Endothelial cell of umbilical vein (primary cell): ENCODE measurements around the gene SYCP3. TPM values are rescaled to one million over a fixed set of nuclear protein-coding genes. Genes with fewer than 3 reads are reported as not detected.

Experiments used
- BruUV-seq: library from RNA; stranded (reverse); fragments of 400-500 nt; replicated peaks from 2 replicates; lab custom pipeline; 2021; lab: Mats Ljungman, UMichigan
- CTCF ChIA-PET: fragments of 300-600, 350-600 bp; sonication (Branson Sonifier 250); formaldehyde crosslinking; loops from one replicate; lab custom pipeline; 2021; ENCODE audit warnings: antibody characterized with exemption, inconsistent platforms; lab: Charles Lee
- POLR2A ChIA-PET: fragments of 300-600, 350-600 bp; sonication (Branson Sonifier 250); formaldehyde crosslinking; loops from one replicate; lab custom pipeline; 2021; ENCODE audit warnings: antibody characterized with exemption, inconsistent platforms; lab: Charles Lee
- DNase-seq: peaks from one replicate; pipeline ENCODE4 v3.0.0-alpha.2; 2011; ENCODE audit warnings: low read depth, low spot score
- FAIRE-seq: peaks from 2 replicates; lab custom pipeline; 2011; peaks lifted over from hg19 to GRCh38; lab: Jason Lieb, UNC
- H2AFZ ChIP-seq: 2 replicates; pipeline ENCODE4 v1.6.0; 2012; ENCODE audit warnings: low read depth, low read length, control low read depth, inconsistent platforms
- H3K27ac ChIP-seq: 2 replicates; pipeline ENCODE4 v1.5.1; 2011; ENCODE audit warnings: low read depth, mild to moderate bottlenecking, control low read depth, low read length, moderate library complexity; ENCODE audit not compliant: insufficient read depth
- H3K27me3 ChIP-seq, 2 experiments: 2 replicates each; pipeline versions ENCODE4 v1.6.0 to v1.6.1; 2011; ENCODE audit warnings: low read length in 2 of 2, mixed read lengths in 1 of 2; ENCODE audit not compliant: control insufficient read depth in 2 of 2, insufficient read depth in 2 of 2
- H3K36me3 ChIP-seq, 2 experiments: 2 replicates in 1 of 2; 3 replicates in 1 of 2; pipeline ENCODE4 v1.5.1; 2011; ENCODE audit warnings: low read length in 2 of 2, mild to moderate bottlenecking in 1 of 2, moderate library complexity in 1 of 2; ENCODE audit not compliant: control insufficient read depth in 2 of 2, insufficient read depth in 2 of 2; ENCODE audit errors: extremely low read depth in 1 of 2
- H3K4me1 ChIP-seq: 3 replicates; pipeline ENCODE4 v1.5.1; 2011; ENCODE audit warnings: mild to moderate bottlenecking, low read length; ENCODE audit not compliant: control insufficient read depth, insufficient read depth; ENCODE audit errors: extremely low read depth
- H3K4me2 ChIP-seq: 2 replicates; pipeline ENCODE4 v1.6.1; 2011; ENCODE audit warnings: low read length, control low read depth, mixed read lengths; ENCODE audit not compliant: insufficient read depth
- H3K4me3 ChIP-seq, 3 experiments: fragments of 200-600 bp in 1 of 3; sonication (generic), shearing (Covaris generic) in 1 of 3; replicated peaks in 1 of 3; 2 replicates each; pipeline ENCODE4 v1.5.1; 2011 to 2016; ENCODE audit warnings: control low read depth in 3 of 3, low read length in 3 of 3, mild to moderate bottlenecking in 2 of 3, inconsistent platforms in 1 of 3, low read depth in 1 of 3, moderate library complexity in 1 of 3; ENCODE audit not compliant: insufficient read depth in 1 of 3
- H3K79me2 ChIP-seq: 2 replicates; pipeline ENCODE4 v1.6.0; 2012; ENCODE audit warnings: low read length, inconsistent platforms; ENCODE audit not compliant: control insufficient read depth, insufficient read depth
- H3K9ac ChIP-seq: replicated peaks from 2 replicates; pipeline ENCODE3; 2011; ENCODE audit warnings: low read length, control low read depth; ENCODE audit not compliant: insufficient read depth; ENCODE audit errors: extremely low read depth
- H3K9me1 ChIP-seq: replicated peaks from 3 replicates; pipeline ENCODE4 v1.6.0; 2011; ENCODE audit warnings: mild to moderate bottlenecking, low read length; ENCODE audit not compliant: control insufficient read depth, insufficient read depth; ENCODE audit errors: extremely low read depth
- H3K9me3 ChIP-seq: replicated peaks from 2 replicates; pipeline ENCODE4 v1.5.1; 2012; ENCODE audit warnings: low read length, inconsistent platforms; ENCODE audit not compliant: control insufficient read depth, insufficient read depth
- H4K20me1 ChIP-seq: replicated peaks from 2 replicates; pipeline ENCODE3; 2011; ENCODE audit warnings: mild to moderate bottlenecking, low read length; ENCODE audit not compliant: control insufficient read depth, insufficient read depth; ENCODE audit errors: extremely low read depth
- EZH2 ChIP-seq: IDR thresholded peaks from 2 replicates; pipeline ENCODE4 v1.6.1; 2012; ENCODE audit warnings: borderline replicate concordance, low read depth, mild to moderate bottlenecking, moderate library complexity, low read length, inconsistent platforms; ENCODE audit not compliant: severe bottlenecking
- FOS ChIP-seq: IDR thresholded peaks from 2 replicates; pipeline ENCODE4 v1.6.1; 2011; ENCODE audit warnings: mild to moderate bottlenecking, low read length, moderate library complexity, borderline replicate concordance; ENCODE audit not compliant: insufficient read depth
- GATA2 ChIP-seq: IDR thresholded peaks from 2 replicates; pipeline ENCODE4 v1.7.0; 2011; ENCODE audit warnings: low read depth, mild to moderate bottlenecking, moderate library complexity, mixed read lengths, low read length; ENCODE audit not compliant: insufficient read length, insufficient read depth
- JUN ChIP-seq: IDR thresholded peaks from 2 replicates; pipeline ENCODE4 v1.6.1; 2011; ENCODE audit warnings: borderline replicate concordance, low read depth; ENCODE audit not compliant: insufficient read length, insufficient read depth
- MYC ChIP-seq: IDR thresholded peaks from one replicate; pipeline ENCODE4 v1.6.1; 2011; ENCODE audit warnings: mild to moderate bottlenecking, low read depth, low read length
- POLR2A ChIP-seq: IDR thresholded peaks from 2 replicates; pipeline ENCODE4 v1.6.1; 2012; ENCODE audit warnings: low read depth, mild to moderate bottlenecking, control low read depth, low read length
- POLR2AphosphoS5 ChIP-seq: IDR thresholded peaks from 2 replicates; pipeline ENCODE4 v1.6.1; 2012; ENCODE audit warnings: low read depth, mild to moderate bottlenecking, control low read depth, low read length, moderate library complexity; ENCODE audit not compliant: insufficient read depth
- dilution Hi-C: fragments of 300-500 bp; cut with MboI; formaldehyde crosslinking; loops from one replicate; pipeline ENCODE4 v1.15.0; 2019; ENCODE audit warnings: low sequenced_read_pairs; ENCODE audit not compliant: extremely low pct_ligation_motif_present
- intact Hi-C: fragments of 100-400 bp; cut with micrococcal nuclease; formaldehyde crosslinking; loops from one replicate; pipeline ENCODE4 v1.10.0; 2022
- polyA plus RNA-seq, 4 experiments: library from polyadenylated mRNA; depleted of rRNA in 3 of 4; stranded (reverse) in 3 of 4; unstranded in 1 of 4; fragments of >200 nt; gene quantifications; 2 replicates each; pipeline versions ENCODE4 v1.2.1 to v1.2.3, GENCODE V29; 2011 to 2012; ENCODE audit warnings: missing spikeins in 1 of 4
- total RNA-seq: library from RNA; stranded (reverse); gene quantifications from 2 replicates; pipeline ENCODE4 v1.2.3, GENCODE V29; 2021
- TF ChIP-seq, protein P1 (sequence below): IDR thresholded peaks from 2 replicates; pipeline ENCODE4 v1.6.1; 2011; ENCODE audit not compliant: insufficient read depth, insufficient read length
- TF ChIP-seq, protein P2 (sequence below), 2 donors: IDR thresholded peaks; 1 replicate in 1 of 2; 2 replicates in 1 of 2; pipeline ENCODE4 v1.5.1; 2011; ENCODE audit warnings: low read length in 2 of 2, mild to moderate bottlenecking in 2 of 2, moderate library complexity in 2 of 2, control low read depth in 1 of 2, inconsistent platforms in 1 of 2, low read depth in 1 of 2; ENCODE audit not compliant: insufficient read depth in 1 of 2; ENCODE audit errors: extremely low read depth in 1 of 2

Gene SYCP3
- total and polyA plus RNA-seq, 2 donors (not counting 3 experiments of a cell fraction or from before 2014, with no cell fraction given), result 0.29 TPM; not detected in 1

DNA sequence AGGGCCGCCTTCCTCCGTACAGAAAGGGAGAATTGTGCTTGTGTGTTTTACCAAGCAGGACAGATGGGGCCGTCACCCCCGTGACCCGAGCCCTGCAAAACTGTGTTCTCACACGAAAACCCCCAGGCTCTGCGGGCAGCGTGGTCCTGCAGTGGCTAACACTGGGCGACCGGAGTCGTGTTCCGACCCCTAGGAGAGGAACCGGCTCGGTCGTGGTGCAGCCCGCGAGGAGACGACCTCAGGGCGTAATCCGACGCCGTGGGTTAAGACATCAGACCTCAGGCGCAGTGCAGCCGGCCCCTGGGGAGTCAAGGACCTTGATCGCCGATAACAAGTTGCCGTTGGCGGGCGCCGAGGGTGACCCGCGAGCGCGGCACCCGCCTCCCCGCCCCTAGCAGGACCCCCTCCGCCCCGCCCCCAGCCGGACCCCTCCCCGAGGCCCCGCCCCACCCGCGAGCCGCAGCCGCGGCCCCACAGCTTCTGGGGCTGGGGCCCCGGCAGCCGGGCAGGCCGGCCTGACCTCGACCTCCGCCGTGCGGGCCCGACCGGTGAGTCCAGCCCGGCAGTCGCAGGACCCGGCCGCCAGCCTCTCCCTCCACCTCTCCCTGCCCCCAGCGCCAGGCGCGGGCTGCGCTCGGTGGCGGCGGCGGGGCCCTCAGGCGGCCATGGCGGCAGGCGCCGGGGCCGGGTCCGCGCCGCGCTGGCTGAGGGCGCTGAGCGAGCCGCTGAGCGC is 41.9 kb downstream of the SYCP3 start, which contains the start of gene CHPT1:
Gene CHPT1 (plus strand): TSS at position 444 of the 733 bp plus-strand sequence. CDS start 222 bp downstream, at position 666.
- H3K9me3 ChIP-seq, result no peaks in the 10 kb centered on the region
- no peaks in the 10 kb centered on the region for H3K27me3 ChIP-seq
- dilution Hi-C loops, result no loop called here
- H3K27ac ChIP-seq, result peak within 1 kb of the TSS; percentile 19
- BruUV-seq, result no TSS peak
- peaks cover 21% of the 10 kb centered on the region for H3K79me2 ChIP-seq
- peaks cover 6% of the 10 kb centered on the region for H3K4me1 ChIP-seq
- POLR2A ChIA-PET, result no interaction called here
- no peaks in the 10 kb centered on the region for H3K36me3 ChIP-seq
- no peak for TF ChIP-seq GATA2
- no peak for TF ChIP-seq POLR2AphosphoS5
- TF ChIP-seq, protein P1, sequence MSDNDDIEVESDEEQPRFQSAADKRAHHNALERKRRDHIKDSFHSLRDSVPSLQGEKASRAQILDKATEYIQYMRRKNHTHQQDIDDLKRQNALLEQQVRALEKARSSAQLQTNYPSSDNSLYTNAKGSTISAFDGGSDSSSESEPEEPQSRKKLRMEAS, result no peak
- TF ChIP-seq, protein P2, sequence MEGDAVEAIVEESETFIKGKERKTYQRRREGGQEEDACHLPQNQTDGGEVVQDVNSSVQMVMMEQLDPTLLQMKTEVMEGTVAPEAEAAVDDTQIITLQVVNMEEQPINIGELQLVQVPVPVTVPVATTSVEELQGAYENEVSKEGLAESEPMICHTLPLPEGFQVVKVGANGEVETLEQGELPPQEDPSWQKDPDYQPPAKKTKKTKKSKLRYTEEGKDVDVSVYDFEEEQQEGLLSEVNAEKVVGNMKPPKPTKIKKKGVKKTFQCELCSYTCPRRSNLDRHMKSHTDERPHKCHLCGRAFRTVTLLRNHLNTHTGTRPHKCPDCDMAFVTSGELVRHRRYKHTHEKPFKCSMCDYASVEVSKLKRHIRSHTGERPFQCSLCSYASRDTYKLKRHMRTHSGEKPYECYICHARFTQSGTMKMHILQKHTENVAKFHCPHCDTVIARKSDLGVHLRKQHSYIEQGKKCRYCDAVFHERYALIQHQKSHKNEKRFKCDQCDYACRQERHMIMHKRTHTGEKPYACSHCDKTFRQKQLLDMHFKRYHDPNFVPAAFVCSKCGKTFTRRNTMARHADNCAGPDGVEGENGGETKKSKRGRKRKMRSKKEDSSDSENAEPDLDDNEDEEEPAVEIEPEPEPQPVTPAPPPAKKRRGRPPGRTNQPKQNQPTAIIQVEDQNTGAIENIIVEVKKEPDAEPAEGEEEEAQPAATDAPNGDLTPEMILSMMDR (IDR thresholded peaks at IDR 0.05; ENCODE audit: extremely low read depth in 1 of 2, insufficient read depth in 1 of 2, low read depth in 1 of 2, low read length in 2 of 2), result no peak
- no peak for TF ChIP-seq JUN
- TF ChIP-seq MYC, result no peak
- no peak for TF ChIP-seq POLR2A
- TF ChIP-seq EZH2, result no peak
- TF ChIP-seq FOS, result no peak
- no peaks in the 10 kb centered on the region for H3K9me1 ChIP-seq
- peak within 1 kb of the TSS; percentile 98 for H2AFZ ChIP-seq
- peak; percentile 66 for FAIRE-seq
- peak within 1 kb of the TSS; percentile 87 for H3K4me2 ChIP-seq
- peak; percentile 50 for DNase-seq
- H3K9ac ChIP-seq, result peak within 1 kb of the TSS; percentile 61
- no peaks in the 10 kb centered on the region for H4K20me1 ChIP-seq
- CTCF ChIA-PET, result interaction anchor here (0.6 kb wide), 1 partner anchor 207 kb away, joined by 4 read pairs; no protein-coding TSS in a partner anchor
- intact Hi-C loops, result loop anchor here (5.0 to 10.0 kb wide), 2 partner anchors 290 to 1123 kb away; partner anchors contain the start of genes ARL1 and GAS2L3
- H3K4me3 ChIP-seq, result peak within 1 kb of the TSS; percentile 72 to 82 (median 81)
